ENCODE data around the gene ANAPC5.
"Not testable (repeated sequence)": the region's sequence is repeated elsewhere in the genome, so short reads cannot be mapped to it uniquely, and the experiment has no call there.

DNA sequence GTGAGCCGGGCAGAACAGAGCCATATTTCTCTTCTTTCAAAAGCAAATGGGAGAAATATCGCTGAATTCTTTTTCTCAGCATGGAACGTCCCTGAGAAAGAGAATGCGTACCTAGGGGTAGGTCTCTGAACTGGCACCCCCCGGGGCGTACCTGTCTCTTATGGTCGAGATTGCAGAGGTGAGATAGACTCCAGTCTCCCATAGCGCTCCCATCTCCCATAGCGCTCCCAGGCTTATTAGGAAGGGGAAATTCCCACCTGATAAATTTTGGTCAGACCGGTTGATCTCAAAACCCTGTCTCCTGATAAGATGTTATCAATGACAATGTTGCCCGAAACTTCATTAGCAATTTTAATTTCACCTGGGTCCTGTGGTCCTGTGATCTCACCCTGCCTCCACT lies 71.7 kb downstream of the ANAPC5 start:
- TF ChIP-seq, protein P1, sequence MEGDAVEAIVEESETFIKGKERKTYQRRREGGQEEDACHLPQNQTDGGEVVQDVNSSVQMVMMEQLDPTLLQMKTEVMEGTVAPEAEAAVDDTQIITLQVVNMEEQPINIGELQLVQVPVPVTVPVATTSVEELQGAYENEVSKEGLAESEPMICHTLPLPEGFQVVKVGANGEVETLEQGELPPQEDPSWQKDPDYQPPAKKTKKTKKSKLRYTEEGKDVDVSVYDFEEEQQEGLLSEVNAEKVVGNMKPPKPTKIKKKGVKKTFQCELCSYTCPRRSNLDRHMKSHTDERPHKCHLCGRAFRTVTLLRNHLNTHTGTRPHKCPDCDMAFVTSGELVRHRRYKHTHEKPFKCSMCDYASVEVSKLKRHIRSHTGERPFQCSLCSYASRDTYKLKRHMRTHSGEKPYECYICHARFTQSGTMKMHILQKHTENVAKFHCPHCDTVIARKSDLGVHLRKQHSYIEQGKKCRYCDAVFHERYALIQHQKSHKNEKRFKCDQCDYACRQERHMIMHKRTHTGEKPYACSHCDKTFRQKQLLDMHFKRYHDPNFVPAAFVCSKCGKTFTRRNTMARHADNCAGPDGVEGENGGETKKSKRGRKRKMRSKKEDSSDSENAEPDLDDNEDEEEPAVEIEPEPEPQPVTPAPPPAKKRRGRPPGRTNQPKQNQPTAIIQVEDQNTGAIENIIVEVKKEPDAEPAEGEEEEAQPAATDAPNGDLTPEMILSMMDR (IDR thresholded peaks at IDR 0.05; ENCODE audit: insufficient read depth, low read length, poor library complexity, severe bottlenecking) = not testable (repeated sequence)
- TF ChIP-seq EZH2phosphoT487 (conservative IDR thresholded peaks at IDR 0.05; ENCODE audit: low read length) = not testable (repeated sequence)

All from SU-DHL-6 (cell line).